Measurements from ENCODE around the gene EOGT. TPM values are rescaled to one million over a fixed set of nuclear protein-coding genes. Genes with fewer than 3 reads are reported as not detected.

The EOGT gene
- total and polyA plus RNA-seq, 2 of the 4 experiments (the other 2 are of a cell fraction), result 12.3 to 41.2 TPM

GRCh38 chr3:68996356-68996995, 17.0 kb downstream of the EOGT start:
- H3K56ac ChIP-seq (ENCODE audit: extremely low read depth, insufficient read depth, low read length), result no peak overlapping the region
- H3K9me3 ChIP-seq (ENCODE audit: control insufficient read depth, insufficient read depth, low read length), result no peaks in the 10 kb centered on the region
- peaks cover 31% of the 10 kb centered on the region for H3K36me3 ChIP-seq (ENCODE audit: control insufficient read depth, insufficient read depth, low read length)
- no peak overlapping the region for H2BK15ac ChIP-seq (ENCODE audit: low read depth, low read length)
- no peak overlapping the region for H4K8ac ChIP-seq (ENCODE audit: low read depth in 2 of 2, low read length in 2 of 2)
- peaks cover 14% of the 10 kb centered on the region for H3K4me1 ChIP-seq (ENCODE audit: control insufficient read depth, insufficient read depth, low read length)
- TF ChIP-seq FOS (IDR thresholded peaks at IDR 0.05; ENCODE audit: low read depth, low read length) (0 out of 2 replicates have a peak, but pooled peaks have one; percentile 16), MAFK (IDR thresholded peaks at IDR 0.05; ENCODE audit: low read depth, low read length) (no peak), NFE2L2 (IDR thresholded peaks at IDR 0.05; ENCODE audit: low read depth, low read length) (peak; percentile 74; the same call in 1 of the 2 replicates)
- CTCF ChIA-PET, result interaction anchor here (0.6 kb wide), 2 partner anchors 9 to 501 kb away, joined by 3 to 5 read pairs; no protein-coding TSS in a partner anchor
- no peak overlapping the region for H4K5ac ChIP-seq (ENCODE audit: low read depth, low read length)
- H3K4me3 ChIP-seq (ENCODE audit: insufficient read depth, low read depth, low read length), result no peak overlapping the region
- H3K4ac ChIP-seq (ENCODE audit: low read depth, low read length), result no peak overlapping the region
- H2AK9ac ChIP-seq (replicated peaks; ENCODE audit: low read depth, low read length, poor library complexity), result no peak overlapping the region
- no peak overlapping the region for H3K9ac ChIP-seq (ENCODE audit: low read depth, low read length)
- WGBS, 2 experiments (ENCODE audit: extremely low coverage in 2 of 2, insufficient read length in 1 of 2), result 80% methylated on average over 1 of the region's 8 CpGs; no CpG with 5 or more reads in 1 of the 2 experiments
- H3K9me1 ChIP-seq (ENCODE audit: insufficient read depth, low read length), result peaks cover 5% of the 10 kb centered on the region
- no peaks in the 10 kb centered on the region for H3K27me3 ChIP-seq (ENCODE audit: control insufficient read depth, insufficient read depth, low read length)
- no peak overlapping the region for H4K91ac ChIP-seq (ENCODE audit: insufficient read depth, low read depth, low read length)
- H3K27ac ChIP-seq (ENCODE audit: insufficient read depth, low read length), result no peak overlapping the region
- peak overlapping the region; percentile 22; the same call in 1 of the 2 replicates for H3K18ac ChIP-seq (ENCODE audit: low read depth, low read length)
- BruUV-seq (replicated peaks), result no TSS peak
- no peak overlapping the region for H3K4me2 ChIP-seq (ENCODE audit: low read depth, low read length)
- no peak overlapping the region for H2AFZ ChIP-seq (replicated peaks; ENCODE audit: low read length, poor library complexity)
- no peak overlapping the region for H2BK5ac ChIP-seq (ENCODE audit: low read depth, low read length, poor library complexity, severe bottlenecking)
- no peak overlapping the region for H2BK20ac ChIP-seq (ENCODE audit: low read depth, low read length)
- H3K14ac ChIP-seq (replicated peaks; ENCODE audit: low read depth, low read length), result no peak overlapping the region
- H3K79me1 ChIP-seq (ENCODE audit: low read depth in 1 of 2, low read length in 2 of 2), result peaks cover 0 to 9% of the 10 kb centered on the region in 2 experiments; a peak in 1 of 4 replicates
- POLR2A ChIA-PET (ENCODE audit: unreplicated experiment), result no interaction called here
- H3K23ac ChIP-seq (ENCODE audit: low read depth, low read length), result no peak overlapping the region
- H4K20me1 ChIP-seq (ENCODE audit: insufficient read depth, low read length), result 0 out of 2 replicates have a peak, but pooled peaks cover 3% of the 10 kb centered on the region
- ATAC-seq (ENCODE audit: low read depth) (peak; percentile 72), DNase-seq (peak; percentile 84)
- no peak overlapping the region for H2AK5ac ChIP-seq (ENCODE audit: low read depth, low read length)
- H2BK120ac ChIP-seq (ENCODE audit: low read depth, low read length), result no peak overlapping the region
- intact Hi-C loops (cut with micrococcal nuclease), result no loop called here
- in situ Hi-C loops (cut with MboI; ENCODE audit: low sequenced_read_pairs), result no loop called here
- dilution Hi-C loops (cut with HindIII; ENCODE audit: low sequenced_read_pairs, unreplicated experiment), result no loop called here

Data from IMR-90 (cell line).